GM21381 (cell line): ENCODE data around the gene CAMK4.

ENCODE experiments used
- ATAC-seq: cut with Tn5 transposase; IDR thresholded peaks from one replicate; pipeline ENCODE4 v1.9.1; 2021; ENCODE audit warnings: mild to moderate bottlenecking, moderate library complexity; ENCODE audit not compliant: unreplicated experiment

The CAMK4 gene

DNA sequence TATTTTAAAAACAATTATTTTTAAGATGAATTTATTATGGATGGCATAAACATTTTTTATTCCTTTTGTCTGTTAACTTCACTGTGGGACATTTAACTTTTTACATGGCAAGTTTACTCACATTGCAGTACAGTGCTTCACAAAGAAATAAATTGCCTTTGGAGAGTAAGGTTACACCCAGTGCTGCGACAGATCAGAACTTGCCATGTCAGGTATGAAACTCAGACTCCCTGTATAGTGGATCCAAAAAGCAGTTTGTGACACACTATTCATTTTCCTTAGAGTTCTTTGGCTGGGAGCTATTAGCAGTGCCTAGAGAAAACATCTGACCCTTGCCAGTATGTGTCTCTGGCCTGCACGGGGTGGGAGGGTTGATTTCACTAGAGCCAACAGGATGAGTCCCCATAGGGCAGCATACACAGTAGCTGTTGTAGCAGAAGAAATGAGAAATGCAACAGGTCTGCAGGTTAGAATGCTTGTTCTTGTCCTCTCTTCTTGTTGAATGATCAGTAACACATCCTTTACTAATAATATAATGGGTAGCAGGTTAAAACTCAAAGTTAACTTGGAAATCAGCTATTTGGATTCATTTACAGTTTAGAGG lies 245.2 kb downstream of the CAMK4 start:
- no peak for ATAC-seq

DNA sequence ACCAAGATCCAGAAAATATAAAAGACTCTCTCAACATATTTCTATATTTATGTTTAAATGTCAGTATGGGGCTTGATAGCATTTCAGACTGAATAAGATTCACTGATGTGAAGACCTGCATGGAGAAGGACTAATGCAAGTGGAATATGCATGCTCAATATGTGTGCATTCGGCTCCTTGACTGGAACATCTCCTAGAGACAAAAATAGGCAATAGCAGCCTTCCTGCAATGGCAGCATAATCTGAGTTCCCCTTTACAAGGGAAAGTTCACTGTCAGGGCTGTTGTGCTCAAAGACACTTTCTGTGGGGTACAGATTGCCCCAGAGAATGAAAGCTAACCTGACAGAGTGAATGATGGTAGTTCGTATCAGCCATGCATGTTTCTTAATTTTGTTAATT lies 245.7 kb downstream of the CAMK4 start:
- ATAC-seq: no peak

DNA sequence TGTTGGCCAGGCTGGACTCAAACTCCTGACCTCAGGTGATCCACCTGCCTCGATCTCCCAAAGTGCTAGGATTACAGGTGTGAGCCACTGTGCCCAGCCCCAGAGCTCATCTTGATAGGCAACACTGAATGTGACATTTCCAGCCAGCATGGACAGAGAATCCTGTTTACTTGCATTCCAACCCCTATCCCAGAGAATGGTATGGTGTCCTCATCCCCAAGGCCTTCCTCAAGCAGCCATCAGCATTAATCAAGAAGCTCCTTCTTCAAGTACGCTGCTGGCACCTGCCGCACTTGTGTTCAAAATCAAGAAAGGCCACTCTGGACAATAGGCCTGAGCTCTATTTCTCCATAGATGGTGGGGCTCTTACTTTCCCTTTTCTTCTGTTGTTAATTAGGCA lies 247.9 kb downstream of the CAMK4 start:
- no peak for ATAC-seq

DNA sequence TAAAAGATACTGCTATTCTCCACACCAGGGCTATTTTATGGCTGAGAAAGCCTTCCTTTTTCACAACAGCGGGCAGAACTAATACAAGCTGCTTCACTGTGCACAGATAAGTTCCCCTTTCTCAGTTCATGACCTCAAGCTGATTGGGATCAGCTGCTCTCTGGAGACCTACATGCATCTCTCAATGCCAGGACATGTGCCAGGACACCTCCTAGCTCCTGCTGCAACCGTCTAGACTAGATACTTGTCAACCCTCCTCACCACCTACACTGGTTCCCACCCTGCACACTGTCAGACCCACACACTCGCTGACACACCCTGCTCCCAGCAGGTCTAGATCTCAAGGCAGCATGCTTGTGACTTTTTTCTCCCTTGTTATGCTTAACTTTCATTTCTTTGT lies 248.4 kb downstream of the CAMK4 start:
- peak; percentile 68 for ATAC-seq

DNA sequence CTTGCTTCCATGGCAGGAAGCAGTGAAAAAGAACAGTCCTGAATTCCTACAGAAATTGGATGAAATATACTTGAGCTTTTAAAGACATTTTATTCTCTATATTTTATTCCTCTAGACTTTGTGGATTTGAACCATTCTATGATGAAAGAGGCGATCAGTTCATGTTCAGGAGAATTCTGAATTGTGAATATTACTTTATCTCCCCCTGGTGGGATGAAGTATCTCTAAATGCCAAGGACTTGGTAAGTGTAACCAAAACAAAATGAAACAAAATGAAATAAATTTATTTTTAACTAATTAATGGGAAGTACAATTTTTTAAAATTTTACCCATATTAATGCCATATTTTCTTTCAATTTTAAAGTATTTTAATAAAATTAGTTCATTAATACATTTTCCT lies 254.1 kb downstream of the CAMK4 start:
- no peak for ATAC-seq

DNA sequence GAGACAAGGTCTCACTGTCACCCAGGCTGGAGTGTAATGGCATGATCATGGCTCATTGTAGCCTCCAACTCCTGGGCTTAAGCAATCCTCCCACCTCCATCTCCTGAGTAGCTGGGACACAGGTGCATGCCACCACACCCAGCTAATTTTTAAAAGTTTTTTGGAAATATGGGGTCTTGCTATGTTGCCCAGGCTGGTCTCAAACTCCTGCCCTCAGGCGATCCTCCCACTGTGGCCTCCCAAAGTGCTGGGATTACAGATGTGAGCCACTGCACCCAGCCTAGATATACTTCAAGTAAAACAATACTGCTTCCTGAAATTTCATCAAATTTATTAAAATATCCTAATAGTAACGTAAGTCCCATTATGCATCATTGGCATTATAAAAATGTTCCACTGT lies 254.7 kb downstream of the CAMK4 start:
- no peak for ATAC-seq

DNA sequence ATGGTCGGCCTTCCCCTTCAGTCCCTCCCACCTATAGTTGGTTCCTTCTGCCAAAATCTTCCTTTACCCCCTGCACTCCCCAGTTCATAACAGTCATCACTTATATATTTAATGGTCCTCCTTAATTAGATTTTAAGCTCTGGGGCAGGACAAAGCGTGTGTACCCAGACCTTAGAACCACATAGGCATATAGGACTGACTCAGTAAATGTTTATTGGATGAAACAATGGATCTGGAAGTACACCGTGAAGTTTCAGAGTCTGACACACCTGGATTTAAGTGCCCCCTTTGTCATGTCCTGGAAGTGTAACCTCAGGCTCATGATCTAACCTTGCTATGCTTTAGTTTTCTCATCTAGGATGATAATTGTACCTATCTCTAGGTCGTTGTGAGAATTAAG lies 256.2 kb downstream of the CAMK4 start:
- no peak for ATAC-seq

DNA sequence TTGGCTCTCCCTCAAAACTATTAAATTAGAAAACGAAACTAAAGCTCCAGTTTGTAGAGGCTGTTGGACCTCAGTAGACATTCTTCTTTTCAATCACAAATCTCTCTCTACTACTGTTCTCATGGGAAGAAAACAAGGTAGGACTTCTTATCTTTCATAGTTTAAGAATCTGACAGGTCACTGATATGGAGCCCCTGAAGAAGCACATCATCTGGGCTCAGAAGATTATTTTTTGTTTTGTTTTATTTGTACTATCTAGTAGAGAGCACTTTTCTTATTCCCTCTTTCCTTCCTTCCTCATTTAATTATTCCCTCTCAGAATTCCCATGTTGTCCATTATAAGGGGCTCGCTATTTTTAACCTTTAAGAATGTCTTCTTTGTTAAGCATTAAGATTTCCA lies 261.9 kb downstream of the CAMK4 start:
- no peak for ATAC-seq

DNA sequence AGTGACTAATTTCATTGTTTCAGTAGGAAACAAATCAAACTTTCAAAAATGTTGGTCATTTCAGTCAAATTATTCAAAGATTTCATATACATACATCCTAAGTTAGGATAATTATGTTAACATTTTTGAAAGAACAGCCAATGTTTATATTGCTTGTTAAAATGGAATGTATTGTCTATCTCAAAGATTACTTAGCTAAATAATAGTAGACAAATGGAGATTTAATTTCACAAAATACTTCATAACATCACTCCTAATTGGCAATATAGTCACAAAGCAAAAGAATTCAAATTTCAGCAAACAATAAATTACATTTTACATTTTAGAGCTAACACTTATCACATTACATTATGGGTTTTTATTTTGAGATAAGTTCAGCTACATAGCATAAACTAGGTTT lies 262.7 kb downstream of the CAMK4 start:
- no peak for ATAC-seq

DNA sequence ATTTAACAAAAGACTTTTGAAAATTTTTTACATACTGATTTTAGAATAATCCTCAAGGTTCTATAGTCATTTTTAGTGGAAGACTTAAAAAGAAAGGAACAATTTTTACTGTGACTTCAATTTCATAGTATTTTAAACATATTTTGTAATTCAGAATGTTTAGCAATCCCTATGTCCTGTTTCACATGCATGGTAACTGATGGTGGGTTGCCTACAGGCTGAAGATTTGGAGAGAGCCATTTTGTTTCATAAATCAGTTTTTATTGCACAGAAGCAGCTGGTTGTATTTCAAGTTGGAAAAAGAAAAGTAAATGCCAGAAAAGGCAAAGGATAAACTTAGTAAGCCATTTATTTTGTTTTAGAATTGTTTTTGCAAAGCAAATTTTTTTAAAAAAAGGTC lies 264.2 kb downstream of the CAMK4 start:
- no peak for ATAC-seq

DNA sequence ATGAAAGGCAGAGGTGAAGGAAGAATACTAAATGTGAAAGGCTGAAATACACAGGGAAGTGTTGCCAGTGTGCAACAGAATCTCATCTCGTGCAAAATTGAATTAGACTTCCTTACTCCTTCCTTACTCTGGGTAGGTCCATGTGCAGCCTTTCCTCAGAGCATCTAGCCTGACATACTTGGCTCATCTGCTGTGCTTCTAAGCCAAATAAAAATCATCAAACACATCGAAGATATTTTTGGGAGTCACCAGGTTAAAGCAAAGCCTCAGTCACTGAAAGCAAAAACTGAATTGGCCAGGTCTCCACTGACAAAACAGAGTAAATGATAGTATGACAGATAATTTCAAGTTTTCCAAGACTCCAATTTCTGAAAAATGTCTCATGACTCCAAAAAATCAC lies 268.8 kb downstream of the CAMK4 start:
- ATAC-seq: no peak

DNA sequence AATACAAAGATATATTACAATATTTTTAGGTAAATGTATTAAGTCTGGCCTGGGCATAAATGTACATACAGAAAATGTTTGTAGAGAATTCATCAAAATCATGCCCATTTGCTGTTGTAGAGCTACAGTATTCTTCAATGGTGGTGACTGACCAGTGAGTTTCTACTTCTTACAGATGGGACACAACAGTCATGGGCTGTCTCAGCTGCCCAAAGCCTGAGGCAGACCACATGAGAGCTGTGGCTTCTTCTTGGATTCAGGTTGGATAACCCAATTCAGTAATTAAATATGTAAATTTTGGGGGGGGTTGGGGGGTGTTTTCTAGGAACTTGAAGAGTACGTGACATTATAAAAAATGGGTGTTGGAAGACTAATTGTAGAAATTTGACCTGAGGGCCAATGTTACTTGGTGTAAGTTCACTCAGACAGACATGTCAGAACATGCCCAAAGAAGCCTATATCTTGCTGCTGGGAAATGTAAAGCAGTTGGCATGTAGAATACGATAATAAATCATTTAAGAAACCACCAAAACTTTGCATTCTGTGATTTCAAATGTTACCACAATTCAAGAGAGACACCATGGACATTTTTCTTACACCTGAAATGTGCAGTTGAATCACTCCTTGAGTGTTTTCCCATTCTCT lies 270.3 kb downstream of the CAMK4 start:
- ATAC-seq: no peak

DNA sequence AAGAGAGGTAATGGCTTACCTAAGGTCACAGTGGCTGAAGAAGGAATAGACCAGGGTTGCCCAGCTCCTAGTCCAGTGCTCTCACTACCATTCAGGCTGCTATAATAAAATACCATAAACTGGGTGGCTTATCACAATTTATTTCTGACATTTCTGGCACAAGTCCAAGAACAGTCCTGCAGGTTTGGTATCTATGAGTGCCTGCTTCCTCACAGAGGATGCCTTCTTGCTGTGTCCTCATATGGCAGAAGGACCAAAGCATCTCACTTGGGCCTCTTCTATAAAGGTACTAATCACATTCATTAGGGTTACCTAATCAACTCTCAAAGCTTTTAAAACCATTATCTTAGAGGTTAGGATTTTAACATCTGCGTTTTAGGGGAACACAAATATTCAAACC lies 271.0 kb downstream of the CAMK4 start:
- no peak for ATAC-seq

DNA sequence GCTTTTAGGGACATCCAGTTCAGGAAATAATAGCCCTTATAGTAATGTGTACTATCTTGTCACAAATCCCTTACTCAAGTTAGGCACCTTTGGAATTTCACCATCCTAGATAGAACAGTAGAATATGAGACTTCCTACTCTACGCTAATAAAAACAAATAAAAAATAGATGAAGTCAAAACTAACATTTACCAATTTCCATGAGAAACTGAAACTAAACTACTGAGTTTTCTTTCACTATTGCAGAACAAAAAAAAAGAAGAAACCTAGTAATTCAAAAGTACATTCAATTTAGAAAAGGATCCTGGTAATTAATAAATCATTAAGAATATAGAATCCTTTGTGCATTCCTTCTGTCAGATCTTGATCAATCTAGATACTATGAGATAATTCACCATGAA lies 274.2 kb downstream of the CAMK4 start:
- no peak for ATAC-seq

DNA sequence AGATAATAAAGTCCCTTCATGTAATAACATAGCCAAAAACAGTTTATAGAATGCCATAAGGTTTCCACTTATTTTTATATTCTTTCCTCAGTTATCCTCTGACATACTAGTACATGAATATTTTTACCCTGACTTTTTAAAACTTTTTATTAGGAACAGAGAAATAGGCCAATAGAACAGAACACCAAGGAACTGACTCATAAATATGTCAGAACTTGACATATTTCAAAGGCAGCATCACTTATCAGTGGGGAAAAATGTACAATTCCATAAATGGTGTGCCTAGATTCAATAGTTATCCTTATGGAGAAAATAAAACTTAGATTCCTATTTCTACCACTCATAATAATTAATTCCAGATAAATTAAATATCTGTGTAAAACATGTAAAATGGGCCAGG lies 278.8 kb downstream of the CAMK4 start:
- no peak for ATAC-seq

DNA sequence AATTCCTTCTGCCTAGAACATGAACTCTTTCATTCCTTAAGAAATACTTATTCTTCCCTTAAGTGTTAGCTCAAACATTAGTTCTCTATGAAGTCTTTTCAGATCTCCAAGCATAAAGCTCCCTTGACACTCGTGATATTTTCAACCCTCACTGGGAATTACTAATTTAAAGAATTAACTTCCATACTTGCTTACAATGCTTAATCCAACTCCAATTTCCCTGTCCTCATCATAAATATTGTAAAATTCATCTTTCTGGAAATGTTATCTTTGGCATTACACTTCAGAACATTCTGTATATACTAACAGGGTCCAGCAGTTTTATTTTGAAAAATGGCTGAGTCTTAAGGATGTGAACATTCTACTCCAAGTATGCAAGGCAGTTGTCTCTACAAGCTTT lies 280.9 kb downstream of the CAMK4 start:
- no peak for ATAC-seq

DNA sequence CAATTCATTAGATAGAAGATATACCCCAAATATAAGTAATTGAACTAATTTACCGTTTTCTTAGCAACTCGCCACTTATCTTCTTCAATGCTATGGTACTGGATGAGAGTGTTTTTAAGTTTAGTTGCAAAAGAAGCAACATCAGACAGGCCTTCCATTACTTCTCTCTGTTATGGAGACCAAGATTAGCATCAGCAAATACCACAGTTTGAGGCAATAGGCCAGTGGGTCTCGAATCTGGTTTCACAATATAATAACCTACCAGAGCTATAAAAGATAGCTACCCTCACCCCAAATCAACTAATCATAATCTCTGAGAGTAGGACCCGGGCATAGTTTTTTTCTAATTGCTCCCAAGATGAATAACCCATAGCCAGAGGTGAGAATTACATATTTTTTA lies 283.1 kb downstream of the CAMK4 start:
- no peak for ATAC-seq

DNA sequence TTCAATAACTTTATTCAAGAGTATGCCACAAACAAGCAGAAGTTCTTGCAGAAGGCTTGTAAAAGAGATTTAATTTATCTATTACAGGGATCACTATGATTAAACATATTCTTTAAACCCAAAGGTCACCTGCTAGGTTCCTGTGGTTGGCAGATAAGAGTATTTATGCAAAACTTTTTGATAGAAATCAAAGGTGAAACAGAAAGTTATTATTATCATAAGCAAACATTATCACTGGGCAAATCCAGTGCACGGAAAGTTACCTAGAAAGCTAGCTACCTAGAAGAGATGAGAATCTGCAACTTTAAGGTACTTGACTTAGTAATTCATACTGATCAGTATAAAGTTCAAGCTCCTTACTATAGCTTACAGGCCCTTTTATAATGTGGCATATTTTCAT lies 284.9 kb downstream of the CAMK4 start:
- no peak for ATAC-seq

DNA sequence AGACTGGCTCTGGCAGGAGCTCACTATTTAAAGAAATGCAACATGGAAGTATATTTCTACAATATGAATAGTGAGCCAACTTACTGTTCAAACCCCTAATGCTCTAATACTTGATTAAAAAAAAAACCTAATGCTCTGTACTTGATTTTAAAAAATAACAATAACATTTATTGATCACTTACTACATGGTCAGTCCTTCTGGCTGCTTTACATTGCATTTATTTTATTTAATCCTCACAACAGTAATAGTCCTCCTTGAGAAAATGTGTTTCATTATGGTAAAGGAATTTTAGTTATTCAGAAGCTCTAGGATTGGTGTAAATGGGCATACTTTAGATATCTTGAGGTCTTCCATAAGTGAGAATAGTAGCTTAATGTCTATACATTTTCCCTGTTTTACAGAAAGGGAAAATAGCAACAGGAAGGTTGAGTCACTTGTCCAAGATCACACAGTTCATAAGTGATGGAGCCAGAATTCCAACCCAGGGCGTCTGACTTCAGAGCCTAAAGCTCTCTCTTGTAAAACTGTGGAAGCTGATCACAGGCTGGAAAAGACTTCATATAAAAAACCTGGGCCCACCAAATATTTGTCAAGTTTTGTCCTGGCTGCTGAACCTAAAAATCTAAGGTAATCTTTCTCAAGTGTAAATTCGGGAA lies 287.1 kb downstream of the CAMK4 start:
- ATAC-seq: no peak

DNA sequence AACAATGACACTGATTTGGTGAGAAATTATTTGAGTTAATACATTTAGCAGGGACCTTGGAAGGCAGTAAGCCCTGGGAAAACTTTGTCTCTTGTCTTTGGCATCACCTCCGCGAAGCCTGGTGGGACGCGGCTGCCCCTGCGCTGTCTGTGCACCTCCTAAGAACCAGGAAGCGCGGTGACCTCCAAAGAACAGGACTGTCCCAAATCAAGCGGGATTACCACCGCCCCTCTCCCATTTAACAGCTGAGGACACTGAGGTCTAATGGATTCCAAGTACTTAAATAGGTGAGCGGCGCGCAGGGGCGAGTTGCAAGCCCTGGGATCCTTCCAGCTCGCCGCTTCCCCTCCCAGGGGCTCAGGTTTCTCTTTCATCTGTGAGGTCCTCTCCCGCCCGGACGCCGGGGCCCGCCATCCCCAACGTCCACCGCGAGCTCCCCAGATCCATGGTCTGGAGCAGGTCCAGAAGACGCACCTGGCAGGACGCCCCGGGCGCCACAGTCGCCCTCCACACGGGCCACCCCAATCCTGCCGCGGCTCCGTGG lies 287.7 kb downstream of the CAMK4 start:
- ATAC-seq: peak; percentile 20

DNA sequence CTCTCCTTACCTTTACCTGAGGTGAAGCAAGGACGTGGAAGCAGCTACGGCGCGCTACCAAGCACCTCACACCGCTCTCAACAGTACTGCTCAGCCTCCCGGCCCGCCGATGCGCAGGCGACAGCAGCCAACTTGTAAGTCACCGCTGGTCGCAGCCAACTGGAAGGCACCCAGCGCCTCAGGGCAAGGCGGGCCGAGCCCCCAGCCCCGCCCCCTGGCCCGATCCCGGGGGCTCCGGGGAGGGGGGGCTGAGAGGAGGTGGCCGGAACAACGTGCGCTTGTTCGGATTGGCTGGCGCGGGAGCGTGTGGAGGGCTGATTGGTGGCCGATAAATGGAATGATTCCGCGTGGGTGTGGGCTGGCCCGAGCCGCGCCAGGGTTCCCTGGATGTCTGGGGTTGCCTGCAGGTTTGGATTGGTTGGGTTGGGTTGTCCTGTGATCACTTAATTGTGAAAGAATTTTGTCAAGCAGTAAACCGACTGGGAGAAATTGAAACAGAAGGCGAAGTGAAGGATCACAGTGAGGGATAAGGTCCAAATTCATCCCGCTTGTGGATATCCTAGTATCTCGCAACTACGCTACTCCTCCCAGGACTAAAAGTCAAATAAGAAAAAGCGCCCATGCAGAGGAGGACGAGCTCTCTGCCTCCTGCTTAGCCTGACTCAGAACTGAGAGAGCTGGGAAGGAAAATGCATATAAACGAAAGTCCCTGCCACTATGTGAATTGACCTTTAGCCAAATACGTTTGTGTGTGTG lies 288.4 kb downstream of the CAMK4 start, which contains the start of gene STARD4:
TSS of gene STARD4 (minus strand) at position 161 of the 756 bp plus-strand sequence. CDS start 5,102 bp downstream, outside the sequence.
- ATAC-seq: peak; percentile 88
